Heart right ventricle (tissue), 16 donors: ENCODE results near the gene MAP3K2. TPM values are rescaled to one million over a fixed set of nuclear protein-coding genes. Genes with fewer than 3 reads are reported as not detected.

ENCODE experiments used
- ATAC-seq, 8 donors: fragments of 200-7000 bp; cut with Tn5 transposase; one replicate each; pipeline ENCODE4 v1.9.1; 2020; ENCODE audit warnings: mild to moderate bottlenecking in 8 of 8, moderate library complexity in 8 of 8, moderate number of reproducible peaks in 1 of 8
- DNase-seq, 2 donors: peaks; one replicate each; pipeline ENCODE4 v3.0.0-alpha.2; 2020
- H3K27ac ChIP-seq, 10 donors: fragments of 200-600 bp; sonication (generic) in 2 of 10; one replicate each; pipeline versions ENCODE4 v1.5.0 to v1.8.0; 2020 to 2022; ENCODE audit warnings: mild to moderate bottlenecking in 3 of 10
- H3K27me3 ChIP-seq, 7 donors: fragments of 200-600 bp; one replicate each; pipeline ENCODE4 v1.8.0; 2021 to 2022; ENCODE audit warnings: mild to moderate bottlenecking in 2 of 7
- H3K36me3 ChIP-seq, 9 donors: fragments of 200-600 bp; sonication (generic) in 1 of 9; one replicate each; pipeline versions ENCODE4 v1.5.0 to v1.8.0; 2020 to 2022; ENCODE audit warnings: mild to moderate bottlenecking in 2 of 9
- H3K4me1 ChIP-seq, 9 donors: fragments of 200-600 bp; sonication (generic) in 1 of 9; one replicate each; pipeline versions ENCODE4 v1.5.0 to v1.8.0; 2020 to 2022; ENCODE audit warnings: mild to moderate bottlenecking in 4 of 9
- H3K4me3 ChIP-seq, 10 donors: fragments of 200-600 bp; sonication (generic) in 2 of 10; one replicate each; pipeline versions ENCODE4 v1.5.0 to v1.8.0; 2020 to 2022; ENCODE audit warnings: mild to moderate bottlenecking in 7 of 10, moderate library complexity in 2 of 10
- H3K9me3 ChIP-seq, 11 donors: fragments of 200-600 bp in 10 of 11; sonication (generic) in 2 of 11; one replicate each; pipeline versions ENCODE4 v1.5.0 to v1.8.0; 2013 to 2022; ENCODE audit warnings: mild to moderate bottlenecking in 2 of 11, control low read depth in 1 of 11, moderate library complexity in 1 of 11
- CTCF ChIP-seq, 9 donors: fragments of 200-600 bp; sonication (generic) in 2 of 9; IDR thresholded peaks; one replicate each; pipeline versions ENCODE4 v1.5.0 to v1.8.0; 2021 to 2022; ENCODE audit warnings: antibody characterized with exemption in 9 of 9, mild to moderate bottlenecking in 5 of 9, moderate library complexity in 1 of 9
- WGBS, 2 donors: extraction: QIAGEN DNeasy Blood & Tissue Kit; methylation state at CpG; one replicate each; pipeline ENCODE4 v1.1.7; 2013; ENCODE audit warnings: inconsistent platforms in 1 of 2; 5-methylcytosine and 5-hydroxymethylcytosine counted together
- intact Hi-C, 10 donors: fragments of 100-400 bp; cut with DNase I; formaldehyde crosslinking; loops; one replicate each; pipeline versions ENCODE4 v1.11.1 to v1.14.2; 2022
- polyA plus RNA-seq, 2 donors: library from polyadenylated mRNA; stranded (reverse); fragments of 200-250 nt; gene quantifications; one replicate each; pipeline ENCODE4 v1.2.3, GENCODE V29; 2013
- total RNA-seq, 10 donors: library from RNA; stranded (reverse); fragmentation: NEBNext Ultra II Directional in 3 of 10; extraction: Animal tissue kit (Norgen Biotek cat#: 25700) in 3 of 10; gene quantifications; one replicate each; pipeline versions ENCODE4 v1.2.1 to v1.2.4, GENCODE V29; 2021 to 2023
- donor health status: Arrhythmogenic right ventricular cardiomyopathy.
- donor health status: ischemic (EF 13 %, LVEDD 7.1; RV severe dilation, severe dysfunction).
- donor health status: healthy with polysubstance abuse.
- donor health status: DM: no; HTN: yes; CAD: no.
- donor health status: DM: no; HTN: no; CAD: no.
- donor health status: ischemic (EF 25% LVEDD 6.9; RV normal size, moderate dysfunction).
- donor health status: ischemic (EF 25% LVEDD 5.7; RV mildly dilated, moderate dysfunction).
- donor health status: healthy.
- donor health status: DM: yes; HTN: yes; CAD: no.
- donor health status: Ischemic cardiomyopathy.
- donor health status: ischemic (EF 35%, LVEDD 5.7; RV mildly dilated, moderate dysfunction).
- donor health status: nonischemic (EF 11% LVEDD 7.7; RV severe dilation, severe dysfunction).
- donor health status: DM: yes; HTN: yes; CAD: no.
- donor health status: PGD.
- donor health status: ischemic (EF 29% LVEDD 5.4; RV normal size, mild dysfunction).
- donor health status: nonischemic (EF 23%, LVEDD 6.1; RV moderate dilation, normal function).

The MAP3K2 gene
- total and polyA plus RNA-seq, 12 donors = 2.9 to 30.9 (median 25.2) TPM

DNA sequence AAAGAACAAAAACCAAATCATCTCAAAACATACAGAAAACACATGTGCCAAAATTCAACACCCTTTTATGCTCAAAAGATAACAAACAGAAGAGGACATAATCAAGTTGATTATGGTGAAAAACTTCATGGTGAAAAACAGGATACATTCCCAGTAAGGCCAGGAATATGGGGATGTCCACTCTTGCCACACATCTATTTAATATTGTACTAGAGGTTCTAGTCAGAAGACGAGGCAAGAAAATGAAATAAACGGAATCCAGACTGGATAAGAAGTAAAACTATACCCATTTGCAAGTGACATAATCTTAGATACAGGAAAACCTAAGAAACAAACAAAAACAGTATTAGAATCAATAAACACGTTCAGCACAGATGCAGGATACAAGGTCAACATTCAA is 40.8 kb downstream of the MAP3K2 start:
- ATAC-seq (no peak), DNase-seq (no peak)
- Histone ChIP-seq H3K4me1 (peaks cover 0 to 43% (median 19%) of the 10 kb centered on the region in 9 donors), H3K27ac (no peak overlapping the region), H3K27me3 (no peaks in the 10 kb centered on the region), H3K9me3 (peaks cover 0 to 10% (median 0%) of the 10 kb centered on the region in 11 donors), H3K4me3 (no peak overlapping the region), H3K36me3 (peaks cover 0 to 15% (median 0%) of the 10 kb centered on the region in 9 donors)
- 87 to 91% methylated on average over 3 of the region's 3 CpGs for WGBS, 2 donors
- intact Hi-C loops = loop anchor here in 1 of 10 donors (10.0 kb wide), 1 partner anchor 68 kb away; the partner anchor contains the start of gene PROC
- TF ChIP-seq CTCF (IDR thresholded peaks at IDR 0.05) = no peak

- intact Hi-C loops = loop anchor here in 1 of 10 donors (10.0 kb wide), 1 partner anchor 72 kb away; the partner anchor contains the start of gene PROC
- peaks cover 0 to 10% (median 0%) of the 10 kb centered on the region in 11 donors for H3K9me3 ChIP-seq
- H3K27ac ChIP-seq = no peak overlapping the region
- no peak for ATAC-seq
- H3K4me1 ChIP-seq = peaks cover 0 to 19% (median 2%) of the 10 kb centered on the region in 9 donors
- H3K36me3 ChIP-seq = peaks cover 0 to 34% (median 6%) of the 10 kb centered on the region in 9 donors
- H3K4me3 ChIP-seq = no peak overlapping the region
- no peaks in the 10 kb centered on the region for H3K27me3 ChIP-seq
- no peak for DNase-seq
- TF ChIP-seq CTCF (IDR thresholded peaks at IDR 0.05) = no peak
- WGBS, 2 donors = 97 to 100% methylated on average over 2 of the region's 2 CpGs
Measured at GRCh38 chr2:127343277-127343676, 44.5 kb downstream of the MAP3K2 start.

GRCh38 chr2:127342101-127342500 is 45.7 kb downstream of the MAP3K2 start:
- Histone ChIP-seq H3K4me3 (no peak overlapping the region), H3K36me3 (peaks cover 0 to 46% (median 14%) of the 10 kb centered on the region in 9 donors), H3K4me1 (peaks cover 0 to 13% (median 0%) of the 10 kb centered on the region in 9 donors), H3K9me3 (peaks cover 0 to 10% (median 0%) of the 10 kb centered on the region in 11 donors), H3K27ac (no peak overlapping the region), H3K27me3 (no peaks in the 10 kb centered on the region)
- DNase-seq (no peak), ATAC-seq (no peak)
- intact Hi-C loops = loop anchor here in 1 of 10 donors (10.0 kb wide), 1 partner anchor 73 kb away; the partner anchor contains the start of gene PROC
- no peak for TF ChIP-seq CTCF (IDR thresholded peaks at IDR 0.05)
- 100% methylated on average over 1 of the region's 1 CpG for WGBS, 2 donors

GRCh38 chr2:127332335-127332734 is 55.4 kb downstream of the MAP3K2 start:
- Histone ChIP-seq H3K36me3 (peaks cover 0 to 98% (median 17%) of the 10 kb centered on the region in 9 donors), H3K4me3 (no peak overlapping the region), H3K4me1 (no peaks in the 10 kb centered on the region), H3K27me3 (no peaks in the 10 kb centered on the region), H3K27ac (no peak overlapping the region), H3K9me3 (no peaks in the 10 kb centered on the region)
- DNase-seq (no peak), ATAC-seq (no peak)
- WGBS, 2 donors = 92 to 95% methylated on average over 1 of the region's 1 CpG
- no peak for TF ChIP-seq CTCF (IDR thresholded peaks at IDR 0.05)
- intact Hi-C loops = no loop called here
